ENCODE measurements around the gene DNAJA4. TPM values are rescaled to one million over a fixed set of nuclear protein-coding genes. Genes with fewer than 3 reads are reported as not detected.

Gene DNAJA4
- total and polyA plus RNA-seq, 7 donors = 78.5 to 276 (median 188) TPM

DNA sequence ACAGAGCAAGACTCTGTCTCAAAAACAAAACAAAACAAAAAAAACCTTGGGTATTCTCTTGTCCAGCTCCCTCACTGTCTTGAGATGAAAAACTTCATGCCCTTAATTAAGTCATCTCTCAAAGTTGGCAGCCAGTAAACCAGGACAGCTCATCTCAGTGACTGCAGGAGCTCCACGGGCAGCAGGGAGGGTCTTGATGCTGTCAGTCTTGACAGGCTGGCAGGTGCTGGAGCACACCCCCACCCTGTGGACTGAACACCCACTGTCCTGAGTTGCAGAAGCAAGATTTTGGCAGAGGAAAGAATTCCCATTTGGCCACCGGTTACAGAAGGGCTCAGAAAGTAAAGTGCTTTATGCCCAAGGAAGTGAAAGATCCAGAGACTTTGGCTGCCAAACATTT, 8.0 kb downstream of the DNAJA4 start:
- Histone ChIP-seq H3K9me3 (no peaks in the 10 kb centered on the region), H3K27me3 (ENCODE audit: insufficient read depth in 3 of 3, low read length in 2 of 3) (no peaks in the 10 kb centered on the region), H3K36me3 (ENCODE audit: insufficient read depth in 1 of 2, low read depth in 1 of 2) (peaks cover 8 to 69% of the 10 kb centered on the region in 2 donors), H3K4me1 (peaks cover 26% of the 10 kb centered on the region), H3K27ac (no peak overlapping the region), H3K4me3 (no peak overlapping the region)
- ATAC-seq (peak in 2 of 4 donors; percentile 41 to 54), DNase-seq (no peak)
- intact Hi-C loops (cut with DNase I) = no loop called here
- TF ChIP-seq, protein P1, sequence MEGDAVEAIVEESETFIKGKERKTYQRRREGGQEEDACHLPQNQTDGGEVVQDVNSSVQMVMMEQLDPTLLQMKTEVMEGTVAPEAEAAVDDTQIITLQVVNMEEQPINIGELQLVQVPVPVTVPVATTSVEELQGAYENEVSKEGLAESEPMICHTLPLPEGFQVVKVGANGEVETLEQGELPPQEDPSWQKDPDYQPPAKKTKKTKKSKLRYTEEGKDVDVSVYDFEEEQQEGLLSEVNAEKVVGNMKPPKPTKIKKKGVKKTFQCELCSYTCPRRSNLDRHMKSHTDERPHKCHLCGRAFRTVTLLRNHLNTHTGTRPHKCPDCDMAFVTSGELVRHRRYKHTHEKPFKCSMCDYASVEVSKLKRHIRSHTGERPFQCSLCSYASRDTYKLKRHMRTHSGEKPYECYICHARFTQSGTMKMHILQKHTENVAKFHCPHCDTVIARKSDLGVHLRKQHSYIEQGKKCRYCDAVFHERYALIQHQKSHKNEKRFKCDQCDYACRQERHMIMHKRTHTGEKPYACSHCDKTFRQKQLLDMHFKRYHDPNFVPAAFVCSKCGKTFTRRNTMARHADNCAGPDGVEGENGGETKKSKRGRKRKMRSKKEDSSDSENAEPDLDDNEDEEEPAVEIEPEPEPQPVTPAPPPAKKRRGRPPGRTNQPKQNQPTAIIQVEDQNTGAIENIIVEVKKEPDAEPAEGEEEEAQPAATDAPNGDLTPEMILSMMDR (IDR thresholded peaks at IDR 0.05) = no peak
- WGBS, 3 donors = 27 to 49% (median 34%) methylated on average over 2 of the region's 2 CpGs

DNA sequence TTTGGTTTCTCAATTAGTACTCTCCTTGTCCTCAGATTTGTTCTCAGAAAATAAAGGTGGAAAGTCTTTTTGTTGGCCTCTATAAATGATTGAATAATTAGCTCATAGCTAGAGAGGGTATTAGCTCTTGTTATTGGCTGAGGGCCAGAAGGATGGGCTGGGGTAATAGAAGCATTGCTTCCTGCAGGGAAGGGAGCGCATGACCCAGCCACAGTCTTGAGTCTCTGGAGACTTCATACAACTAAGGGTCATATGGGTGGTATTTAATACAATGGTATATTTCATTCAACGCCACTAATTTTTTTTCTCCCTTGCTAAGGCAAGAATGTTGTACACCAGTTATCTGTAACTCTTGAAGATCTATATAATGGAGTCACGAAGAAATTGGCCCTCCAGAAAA, 8.4 kb downstream of the DNAJA4 start:
- no peak for DNase-seq
- no peaks in the 10 kb centered on the region for H3K27me3 ChIP-seq (ENCODE audit: insufficient read depth in 3 of 3, low read length in 2 of 3)
- H3K4me3 ChIP-seq = no peak overlapping the region
- peaks cover 21% of the 10 kb centered on the region for H3K4me1 ChIP-seq
- intact Hi-C loops (cut with DNase I) = no loop called here
- 86 to 94% (median 92%) methylated on average over 3 of the region's 3 CpGs for WGBS, 3 donors
- no peaks in the 10 kb centered on the region for H3K9me3 ChIP-seq
- TF ChIP-seq, protein P1 (IDR thresholded peaks at IDR 0.05) = no peak
- ATAC-seq = no peak
- H3K36me3 ChIP-seq (ENCODE audit: insufficient read depth in 1 of 2, low read depth in 1 of 2) = peaks cover 8 to 74% of the 10 kb centered on the region in 2 donors
- no peak overlapping the region for H3K27ac ChIP-seq

DNA sequence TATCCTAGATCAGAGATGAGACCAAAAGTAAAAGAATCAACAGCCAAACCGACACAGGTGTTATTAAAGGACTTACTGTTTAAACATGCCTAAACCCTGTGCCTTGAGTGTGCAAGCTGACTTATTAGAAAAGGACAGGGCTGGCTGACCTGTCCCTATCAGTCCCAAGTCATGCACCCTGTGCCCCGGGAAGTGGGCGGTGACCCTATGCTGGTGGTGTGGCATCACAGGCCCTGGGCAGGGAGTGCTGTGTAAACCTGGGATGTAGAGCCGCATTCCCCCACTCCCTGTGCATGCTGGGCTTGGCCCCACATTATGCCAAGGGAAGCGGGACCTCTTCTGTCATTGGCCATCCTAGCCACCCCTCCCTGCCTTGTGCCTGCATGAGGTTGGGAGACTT, 10.6 kb downstream of the DNAJA4 start:
- TF ChIP-seq, protein P1 (IDR thresholded peaks at IDR 0.05) = no peak
- Histone ChIP-seq H3K27me3 (ENCODE audit: insufficient read depth in 3 of 3, low read length in 2 of 3) (no peaks in the 10 kb centered on the region), H3K4me1 (peaks cover 3% of the 10 kb centered on the region), H3K27ac (no peak overlapping the region), H3K9me3 (no peaks in the 10 kb centered on the region), H3K36me3 (ENCODE audit: insufficient read depth in 1 of 2, low read depth in 1 of 2) (peaks cover 9 to 96% of the 10 kb centered on the region in 2 donors), H3K4me3 (no peak overlapping the region)
- ATAC-seq (peak in 1 of 4 donors; percentile 32), DNase-seq (no peak)
- intact Hi-C loops (cut with DNase I) = no loop called here
- 83 to 94% (median 89%) methylated on average over 5 of the region's 5 CpGs for WGBS, 3 donors

DNA sequence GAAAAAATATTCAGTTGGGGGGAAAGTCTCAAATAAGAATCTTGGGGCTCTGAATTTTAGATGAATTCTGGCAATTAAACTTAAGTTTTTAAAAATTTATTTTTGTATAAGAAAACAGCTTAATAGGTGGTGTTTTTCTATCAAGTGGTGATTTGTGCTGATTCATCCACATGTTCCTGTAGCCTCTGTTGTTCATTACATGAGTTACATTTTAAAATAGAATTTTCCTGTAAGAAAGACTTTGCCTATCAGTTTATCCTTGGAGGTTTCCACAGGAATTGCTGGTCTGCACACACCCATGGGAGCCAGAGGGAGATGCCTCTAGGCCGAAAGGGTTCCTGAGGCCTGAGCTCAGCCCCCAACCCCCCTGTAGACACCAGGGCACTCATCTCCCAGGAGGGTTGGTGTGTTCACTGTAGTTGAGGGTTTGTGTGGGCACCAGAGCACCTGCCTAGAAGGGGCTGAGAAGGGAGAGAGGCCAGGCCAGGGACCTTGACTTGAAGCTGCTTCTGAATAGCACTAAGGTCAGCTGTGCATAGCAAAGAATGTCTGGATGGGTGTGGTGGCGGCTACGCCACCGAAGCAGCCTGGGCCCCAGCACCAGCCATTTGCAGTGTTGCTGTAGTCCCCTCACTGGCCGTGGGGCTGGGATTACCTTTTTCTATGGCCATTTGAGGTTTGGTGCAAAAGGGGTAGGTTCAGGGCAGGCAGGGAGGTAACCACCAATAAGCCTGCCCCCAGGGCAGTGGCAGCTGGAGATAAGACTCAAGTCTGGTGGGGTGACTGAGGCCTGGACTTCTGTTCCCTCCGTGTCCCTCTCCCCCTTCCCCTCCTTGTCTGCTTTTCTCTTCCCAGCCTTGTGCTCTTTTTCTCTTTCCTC, 11.9 kb downstream of the DNAJA4 start:
- Histone ChIP-seq H3K36me3 (ENCODE audit: insufficient read depth in 1 of 2, low read depth in 1 of 2) (peaks cover 15 to 96% of the 10 kb centered on the region in 2 donors), H3K27me3 (ENCODE audit: insufficient read depth in 3 of 3, low read length in 2 of 3) (no peaks in the 10 kb centered on the region), H3K4me1 (no peaks in the 10 kb centered on the region), H3K27ac (peak overlapping the region; percentile 30), H3K4me3 (no peak overlapping the region), H3K9me3 (no peaks in the 10 kb centered on the region)
- TF ChIP-seq, protein P1 (IDR thresholded peaks at IDR 0.05) = no peak
- intact Hi-C loops (cut with DNase I) = no loop called here
- WGBS, 3 donors = 80 to 85% (median 81%) methylated on average over 6 of the region's 6 CpGs
- peak in 1 of 4 donors; percentile 21 for ATAC-seq
- no peak for DNase-seq

Data from psoas muscle (tissue), 8 donors.